Measurements from ENCODE around the gene DCXR. TPM values are rescaled to one million over a fixed set of nuclear protein-coding genes. Genes with fewer than 3 reads are reported as not detected.
A peak's percentile ranks its signal among the peaks of the same experiment; 100 is the strongest.

The DCXR gene
- total and polyA plus RNA-seq, 10 of the 15 experiments (the other 5 are each of a cell fraction or from before 2014, with no cell fraction given) = 12.3 to 139 (median 88.9) TPM

- no peak for TF ChIP-seq FOS (IDR thresholded peaks at IDR 0.05; ENCODE audit: borderline replicate concordance, extremely low read depth, insufficient read length)
- no peak for TF ChIP-seq STAT1 (conservative IDR thresholded peaks at IDR 0.05)
- no peak for TF ChIP-seq NFXL1 (IDR thresholded peaks at IDR 0.05; ENCODE audit: borderline replicate concordance)
- TF ChIP-seq ZNF274 (IDR thresholded peaks at IDR 0.05; ENCODE audit: insufficient read depth, insufficient read length) = no peak
- TF ChIP-seq BCL11A (IDR thresholded peaks at IDR 0.05; ENCODE audit: low read depth, low read length) = 0 out of 2 replicates have a peak, but pooled peaks have one; percentile 14
- TF ChIP-seq GABPA (IDR thresholded peaks at IDR 0.05; ENCODE audit: low read depth) = peak; percentile 92
- no peak for TF ChIP-seq NBN (IDR thresholded peaks at IDR 0.05)
- no peak; the same call in 1 of the 2 replicates for TF ChIP-seq BACH1 (IDR thresholded peaks at IDR 0.05; ENCODE audit: borderline replicate concordance)
- TF ChIP-seq MEF2A (IDR thresholded peaks at IDR 0.05; ENCODE audit: insufficient read depth, low read depth, low read length) = peak; percentile 78; the same call in 1 of the 2 replicates
- TF ChIP-seq CHD4 (IDR thresholded peaks at IDR 0.05) = no peak
- TF ChIP-seq, protein P1, sequence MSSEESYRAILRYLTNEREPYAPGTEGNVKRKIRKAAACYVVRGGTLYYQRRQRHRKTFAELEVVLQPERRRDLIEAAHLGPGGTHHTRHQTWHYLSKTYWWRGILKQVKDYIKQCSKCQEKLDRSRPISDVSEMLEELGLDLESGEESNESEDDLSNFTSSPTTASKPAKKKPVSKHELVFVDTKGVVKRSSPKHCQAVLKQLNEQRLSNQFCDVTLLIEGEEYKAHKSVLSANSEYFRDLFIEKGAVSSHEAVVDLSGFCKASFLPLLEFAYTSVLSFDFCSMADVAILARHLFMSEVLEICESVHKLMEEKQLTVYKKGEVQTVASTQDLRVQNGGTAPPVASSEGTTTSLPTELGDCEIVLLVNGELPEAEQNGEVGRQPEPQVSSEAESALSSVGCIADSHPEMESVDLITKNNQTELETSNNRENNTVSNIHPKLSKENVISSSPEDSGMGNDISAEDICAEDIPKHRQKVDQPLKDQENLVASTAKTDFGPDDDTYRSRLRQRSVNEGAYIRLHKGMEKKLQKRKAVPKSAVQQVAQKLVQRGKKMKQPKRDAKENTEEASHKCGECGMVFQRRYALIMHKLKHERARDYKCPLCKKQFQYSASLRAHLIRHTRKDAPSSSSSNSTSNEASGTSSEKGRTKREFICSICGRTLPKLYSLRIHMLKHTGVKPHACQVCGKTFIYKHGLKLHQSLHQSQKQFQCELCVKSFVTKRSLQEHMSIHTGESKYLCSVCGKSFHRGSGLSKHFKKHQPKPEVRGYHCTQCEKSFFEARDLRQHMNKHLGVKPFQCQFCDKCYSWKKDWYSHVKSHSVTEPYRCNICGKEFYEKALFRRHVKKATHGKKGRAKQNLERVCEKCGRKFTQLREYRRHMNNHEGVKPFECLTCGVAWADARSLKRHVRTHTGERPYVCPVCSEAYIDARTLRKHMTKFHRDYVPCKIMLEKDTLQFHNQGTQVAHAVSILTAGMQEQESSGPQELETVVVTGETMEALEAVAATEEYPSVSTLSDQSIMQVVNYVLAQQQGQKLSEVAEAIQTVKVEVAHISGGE (CRISPR knock-in tag; IDR thresholded peaks at IDR 0.05) = peak; percentile 99
- peak; percentile 71; the same call in 1 of the 2 replicates for TF ChIP-seq ASH2L (IDR thresholded peaks at IDR 0.05; ENCODE audit: borderline replicate concordance, low read depth)
- TF ChIP-seq CREM (IDR thresholded peaks at IDR 0.05; ENCODE audit: low read depth) = peak; percentile 74
- TF ChIP-seq ZNF384 (IDR thresholded peaks at IDR 0.05; ENCODE audit: borderline replicate concordance, low read depth, low read length) = no peak
- TF ChIP-seq CBX3 (IDR thresholded peaks at IDR 0.05; ENCODE audit: borderline replicate concordance, low read depth) = no peak
- peak; percentile 82 for TF ChIP-seq POLR2AphosphoS2 (IDR thresholded peaks at IDR 0.05; ENCODE audit: low read depth, low read length)
- no peak for TF ChIP-seq TCF7 (IDR thresholded peaks at IDR 0.05; ENCODE audit: borderline replicate concordance)
- TF ChIP-seq EP300 (IDR thresholded peaks at IDR 0.05; ENCODE audit: borderline replicate concordance in 1 of 2, control insufficient read depth in 1 of 2, low read depth in 2 of 2, low read length in 2 of 2) = no peak
- peak; percentile 31; the same call in 1 of the 2 replicates for TF ChIP-seq RFX5 (IDR thresholded peaks at IDR 0.05; ENCODE audit: low read depth, low read length)
- TF ChIP-seq CTCF (IDR thresholded peaks at IDR 0.05 in 2 of 3, conservative IDR thresholded peaks at IDR 0.05 in 1 of 3; ENCODE audit: control insufficient read depth in 2 of 3, extremely low read depth in 1 of 3, insufficient read depth in 1 of 3, low read depth in 3 of 3, low read length in 3 of 3) = no peak
- no peak for TF ChIP-seq FOXK2 (IDR thresholded peaks at IDR 0.05)
- peak; percentile 77 for TF ChIP-seq ELK1 (IDR thresholded peaks at IDR 0.05; ENCODE audit: low read depth, low read length)
These were observed 28.3 kb upstream of the DCXR start, which contains the start of gene DUS1L (continued) for GRCh38 chr17:82065638-82066303.
